Stimulated activated naive B cell treated with anti-CD40 and anti-IgM and Interleukin-4, amounts not matched to agents 10 μg/mL and 1 μg/mL and 100 μg/mL, for 72 hours (primary cell): ENCODE measurements around the gene ARHGAP15.
A peak's percentile ranks its signal among the peaks of the same experiment; 100 is the strongest.
"Not testable (repeated sequence)": the region's sequence is repeated elsewhere in the genome, so short reads cannot be mapped to it uniquely, and the experiment has no call there.

ENCODE experiments used
- ATAC-seq, 2 donors: fragments of 150-1000 bp; cut with Tn5 transposase; replicated peaks; 2 replicates each; pipeline ENCODE4 v1.10.0; 2021; ENCODE audit warnings: moderate library complexity in 1 of 2
- DNase-seq: peaks from one replicate; pipeline ENCODE4 v3.0.0; 2021
- H3K27ac Mint-ChIP-seq: one replicate; pipeline ENCODE4 v1.8.0; 2022; ENCODE audit warnings: mild to moderate bottlenecking, mixed read lengths
- H3K27me3 Mint-ChIP-seq, 2 donors: one replicate each; pipeline ENCODE4 v1.8.0; 2022; ENCODE audit warnings: mixed read lengths in 2 of 2
- H3K36me3 Mint-ChIP-seq, 2 donors: one replicate each; pipeline ENCODE4 v1.8.0; 2022; ENCODE audit warnings: mixed read lengths in 2 of 2, mild to moderate bottlenecking in 1 of 2
- H3K4me1 Mint-ChIP-seq, 2 donors: one replicate each; pipeline ENCODE4 v1.8.0; 2022; ENCODE audit warnings: mixed read lengths in 2 of 2, mild to moderate bottlenecking in 1 of 2
- H3K4me3 Mint-ChIP-seq, 2 donors: one replicate each; pipeline ENCODE4 v1.8.0; 2022; ENCODE audit warnings: mild to moderate bottlenecking in 2 of 2, mixed read lengths in 2 of 2, moderate library complexity in 1 of 2
- H3K9me3 Mint-ChIP-seq, 2 donors: one replicate each; pipeline ENCODE4 v1.8.0; 2022; ENCODE audit warnings: mixed read lengths in 2 of 2, mild to moderate bottlenecking in 1 of 2

ARHGAP15 gene

DNA sequence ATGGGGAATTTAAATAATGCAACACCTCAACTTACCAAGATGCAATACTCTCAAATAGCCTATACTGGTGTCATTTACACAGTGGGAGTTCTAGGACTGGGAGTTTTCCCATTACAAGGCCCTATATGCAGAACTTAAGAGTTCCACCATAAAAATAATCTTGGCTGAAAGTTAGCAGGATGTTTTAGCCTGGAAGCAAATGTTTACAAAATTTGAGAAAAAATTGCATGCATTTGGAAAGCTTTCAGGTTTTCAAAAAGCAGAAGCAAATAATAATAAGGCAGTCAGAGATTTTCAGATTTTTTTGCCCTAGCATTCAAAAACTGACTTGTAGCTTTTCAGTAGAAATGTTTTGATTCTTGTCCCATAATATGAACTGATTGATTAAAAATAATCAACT, 397.3 kb downstream of the ARHGAP15 start:
- no peaks in the 10 kb centered on the region for H3K27me3 Mint-ChIP-seq
- ATAC-seq, result no peak
- H3K27ac Mint-ChIP-seq, result no peak overlapping the region
- H3K4me1 Mint-ChIP-seq, result peaks cover 8 to 15% of the 10 kb centered on the region in 2 donors
- peaks cover 0 to 2% of the 10 kb centered on the region in 2 donors for H3K9me3 Mint-ChIP-seq
- H3K36me3 Mint-ChIP-seq, result peaks cover 18 to 37% of the 10 kb centered on the region in 2 donors
- no peak for DNase-seq
- H3K4me3 Mint-ChIP-seq, result no peak overlapping the region

DNA sequence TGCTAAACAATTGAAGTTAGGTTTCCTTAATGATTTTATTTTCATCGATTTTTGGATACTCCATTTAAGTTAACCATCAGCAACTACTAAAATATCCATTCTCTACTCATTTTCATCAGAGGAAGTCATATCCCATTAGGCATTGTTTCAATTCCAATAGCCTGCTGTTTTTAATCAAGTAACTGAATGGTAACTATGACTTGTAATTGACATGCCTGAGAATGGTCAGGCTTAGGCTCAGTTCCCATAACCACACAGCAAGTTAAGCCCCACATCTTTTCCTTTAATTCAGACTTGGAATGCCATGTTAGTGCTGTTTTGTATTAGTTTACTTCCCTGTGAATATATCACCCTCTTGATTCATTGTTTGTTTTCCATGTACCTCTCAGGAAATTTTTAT, 398.8 kb downstream of the ARHGAP15 start:
- ATAC-seq (no peak), DNase-seq (no peak)
- Mint-ChIP-seq H3K27me3 (no peaks in the 10 kb centered on the region), H3K4me1 (peaks cover 8 to 15% of the 10 kb centered on the region in 2 donors), H3K27ac (no peak overlapping the region), H3K9me3 (peaks cover 0 to 2% of the 10 kb centered on the region in 2 donors), H3K36me3 (peaks cover 20 to 27% of the 10 kb centered on the region in 2 donors), H3K4me3 (no peak overlapping the region)

DNA sequence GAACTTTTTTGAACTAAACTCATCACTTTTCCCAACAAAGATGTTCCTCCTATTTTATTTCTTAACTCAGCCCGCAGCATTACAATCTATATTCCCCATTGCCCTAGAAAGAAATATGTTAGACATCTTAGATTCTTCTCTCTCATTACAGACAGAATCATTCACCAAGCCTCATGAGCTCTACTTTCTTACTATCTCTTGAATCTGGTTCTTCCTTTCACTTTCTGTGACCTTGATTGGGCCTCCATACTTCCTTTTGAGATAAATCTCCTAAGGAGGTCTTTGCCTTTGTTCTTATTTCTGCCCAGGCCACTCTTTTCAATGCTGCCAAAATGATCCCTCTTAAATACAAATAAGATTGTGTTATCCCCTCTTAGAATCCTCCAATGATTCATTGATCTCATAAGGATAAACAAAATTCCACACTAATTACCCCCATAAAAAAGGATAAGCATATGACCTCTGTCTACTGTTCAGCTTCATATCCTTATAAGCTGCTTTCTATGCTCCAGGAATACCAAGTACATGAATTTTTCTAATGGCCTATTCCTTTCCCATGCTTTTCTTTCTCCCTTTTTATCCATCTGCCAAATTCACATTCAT, 400.0 kb downstream of the ARHGAP15 start:
- ATAC-seq (no peak), DNase-seq (no peak)
- Mint-ChIP-seq H3K27me3 (no peaks in the 10 kb centered on the region), H3K4me3 (no peak overlapping the region), H3K9me3 (peaks cover 0 to 3% of the 10 kb centered on the region in 2 donors), H3K36me3 (peaks cover 29 to 35% of the 10 kb centered on the region in 2 donors), H3K27ac (peak overlapping the region; percentile 6), H3K4me1 (peaks cover 8 to 15% of the 10 kb centered on the region in 2 donors)

DNA sequence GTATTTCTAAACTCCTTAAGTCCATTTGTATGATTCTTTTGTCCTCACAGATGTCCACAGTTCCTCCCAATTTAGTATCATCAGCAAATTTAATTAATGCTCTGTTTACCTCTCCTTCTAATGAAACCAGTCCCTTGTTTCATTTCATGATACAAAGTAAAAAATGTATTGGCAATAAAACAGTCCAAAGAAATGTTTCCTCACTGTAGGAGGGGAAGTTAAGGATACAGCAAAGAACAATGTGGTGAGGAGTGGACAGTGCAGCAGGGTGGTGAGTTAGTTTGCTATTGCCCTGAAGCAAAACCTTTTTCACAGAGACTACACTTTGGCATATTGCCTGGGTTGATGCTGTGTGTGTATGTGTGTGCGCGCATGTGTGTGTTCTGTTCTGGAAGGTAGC, 401.5 kb downstream of the ARHGAP15 start:
- Mint-ChIP-seq H3K27ac (no peak overlapping the region), H3K4me1 (peaks cover 5 to 10% of the 10 kb centered on the region in 2 donors), H3K27me3 (no peaks in the 10 kb centered on the region), H3K4me3 (no peak overlapping the region), H3K9me3 (peaks cover 0 to 3% of the 10 kb centered on the region in 2 donors), H3K36me3 (peaks cover 30 to 43% of the 10 kb centered on the region in 2 donors)
- ATAC-seq (no peak), DNase-seq (no peak)

DNA sequence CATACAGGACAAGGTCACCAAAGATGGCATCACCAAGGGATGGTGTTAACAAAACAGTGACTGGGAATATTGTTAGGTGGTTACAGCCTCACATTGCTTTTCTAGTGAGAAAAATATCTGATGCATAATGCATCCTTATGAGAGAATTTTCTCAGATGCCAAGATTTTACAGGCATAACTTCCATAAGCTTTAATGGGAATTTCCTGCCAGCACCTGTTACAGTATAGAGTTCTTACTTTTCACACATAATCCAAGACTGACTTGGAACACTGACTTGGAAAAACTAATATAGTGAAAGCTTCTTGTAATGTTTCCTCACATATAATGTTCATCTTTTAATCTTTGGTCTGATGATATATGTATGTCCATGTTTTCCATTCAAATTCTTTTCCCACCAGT, 402.8 kb downstream of the ARHGAP15 start:
- peaks cover 36 to 54% of the 10 kb centered on the region in 2 donors for H3K36me3 Mint-ChIP-seq
- ATAC-seq (no peak), DNase-seq (no peak)
- H3K4me3 Mint-ChIP-seq, result no peak overlapping the region
- no peaks in the 10 kb centered on the region for H3K27me3 Mint-ChIP-seq
- peaks cover 3 to 5% of the 10 kb centered on the region in 2 donors for H3K9me3 Mint-ChIP-seq
- H3K4me1 Mint-ChIP-seq, result peaks cover 5 to 9% of the 10 kb centered on the region in 2 donors
- H3K27ac Mint-ChIP-seq, result no peak overlapping the region

DNA sequence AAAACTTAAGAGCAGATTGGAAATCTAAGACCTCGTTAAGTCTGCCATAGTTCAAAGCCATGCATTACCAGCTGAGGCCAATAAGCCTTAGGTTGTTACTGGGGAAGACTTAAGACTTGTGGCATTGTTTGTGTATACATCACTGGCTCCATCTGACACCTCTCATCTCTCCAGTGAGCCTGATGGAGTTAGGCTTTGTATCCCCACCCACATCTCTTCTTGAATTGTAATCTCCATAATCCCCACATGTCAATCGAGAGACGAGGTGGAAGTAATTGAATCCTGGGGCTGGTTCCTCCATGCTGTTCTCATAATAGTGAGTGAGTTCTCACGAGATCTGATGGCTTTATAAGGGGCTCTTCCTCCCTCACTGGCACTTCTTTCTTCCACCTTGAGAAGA, 404.6 kb downstream of the ARHGAP15 start:
- DNase-seq (no peak), ATAC-seq (no peak)
- Mint-ChIP-seq H3K9me3 (peaks cover 3 to 5% of the 10 kb centered on the region in 2 donors), H3K27me3 (no peaks in the 10 kb centered on the region), H3K36me3 (peaks cover 36 to 61% of the 10 kb centered on the region in 2 donors), H3K4me1 (peaks cover 5 to 7% of the 10 kb centered on the region in 2 donors), H3K27ac (no peak overlapping the region), H3K4me3 (no peak overlapping the region)

DNA sequence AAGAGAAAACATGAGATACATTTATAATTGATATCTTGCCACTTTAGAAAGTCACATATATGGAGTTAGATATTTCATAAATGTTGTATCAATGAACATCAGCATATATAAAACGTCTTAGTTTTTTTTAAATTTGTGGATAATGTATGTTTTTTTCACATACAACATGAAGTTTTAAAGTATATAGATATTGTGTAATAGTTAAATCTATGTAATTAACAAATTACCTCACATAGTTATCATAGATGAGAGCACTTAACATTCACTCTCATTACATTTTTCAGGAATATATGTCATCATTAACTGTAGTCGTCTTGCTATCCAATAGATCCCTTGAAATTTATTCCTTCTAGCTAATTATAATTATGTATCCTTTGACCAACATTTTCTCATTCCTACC, 406.6 kb downstream of the ARHGAP15 start:
- Mint-ChIP-seq H3K4me3 (no peak overlapping the region), H3K4me1 (peaks cover 0 to 7% of the 10 kb centered on the region in 2 donors), H3K27ac (no peak overlapping the region), H3K9me3 (peaks cover 6 to 9% of the 10 kb centered on the region in 2 donors), H3K27me3 (no peaks in the 10 kb centered on the region), H3K36me3 (peaks cover 35 to 58% of the 10 kb centered on the region in 2 donors)
- DNase-seq (no peak), ATAC-seq (no peak)

DNA sequence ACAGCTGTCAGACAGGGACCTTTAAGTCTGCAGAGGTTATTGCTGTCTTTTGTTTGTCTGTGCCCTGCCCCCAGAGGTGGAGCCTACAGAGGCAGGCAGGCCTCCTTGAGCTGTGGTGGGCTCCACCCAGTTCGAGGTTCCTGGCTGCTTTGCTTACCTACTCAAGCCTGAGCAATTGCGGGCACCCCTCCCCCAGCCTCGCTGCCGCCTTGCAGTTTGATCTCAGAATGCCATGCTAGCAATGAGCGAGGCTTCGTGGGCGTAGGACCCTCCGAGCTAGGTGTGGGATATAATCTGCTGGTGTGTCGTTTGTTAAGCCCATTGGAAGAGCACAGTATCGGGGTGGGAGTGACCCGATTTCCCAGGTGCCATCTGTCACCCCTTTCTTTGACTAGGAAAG, 412.7 kb downstream of the ARHGAP15 start:
- not testable (repeated sequence) for H3K9me3 Mint-ChIP-seq, H3K4me3 Mint-ChIP-seq, H3K27me3 Mint-ChIP-seq, ATAC-seq, H3K27ac Mint-ChIP-seq, DNase-seq
- peaks cover 4 to 10% of the 10 kb centered on the region in 2 donors for H3K4me1 Mint-ChIP-seq
- H3K36me3 Mint-ChIP-seq, result peaks cover 31 to 50% of the 10 kb centered on the region in 2 donors

DNA sequence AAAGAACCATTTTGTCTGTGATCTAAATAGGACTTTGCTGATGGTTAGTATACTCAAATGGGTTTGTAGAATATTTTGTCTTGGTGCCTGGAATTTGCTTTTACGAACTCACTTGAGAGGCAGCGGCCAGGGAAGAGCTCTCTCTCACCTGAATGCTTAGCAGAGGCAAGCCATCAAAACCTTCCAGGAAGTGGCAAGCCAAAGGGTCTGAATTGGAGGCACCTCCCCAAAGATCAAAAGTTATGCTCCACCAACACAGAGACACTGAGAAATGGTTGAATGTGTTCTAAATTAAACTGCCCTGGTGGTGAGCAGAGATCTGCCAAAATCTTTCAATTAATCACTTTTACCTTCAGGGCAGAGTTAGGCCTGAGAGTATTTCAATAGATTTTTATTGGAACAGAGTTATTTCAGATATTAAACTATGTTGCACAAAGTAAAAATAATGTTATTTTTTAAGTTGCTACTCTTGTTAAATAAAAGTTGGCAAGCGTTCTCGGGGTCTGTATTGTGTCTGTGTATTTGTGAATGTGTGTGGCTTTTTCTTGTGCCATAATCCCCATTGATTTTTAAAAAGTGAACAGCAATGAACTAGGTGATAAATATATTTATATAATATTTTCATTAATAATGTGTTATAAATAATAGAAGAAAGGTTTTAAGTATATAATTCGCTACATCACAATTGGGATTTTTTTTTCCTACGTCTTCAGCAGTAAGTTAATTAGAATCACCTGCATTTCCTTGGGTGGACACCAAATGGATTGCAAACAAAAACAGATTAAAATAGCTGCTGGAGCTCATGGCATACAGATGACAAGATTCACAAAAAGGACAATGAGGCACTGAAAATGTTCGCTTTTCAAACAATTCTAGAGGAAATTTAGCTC, 416.1 kb downstream of the ARHGAP15 start:
- ATAC-seq (no peak), DNase-seq (no peak)
- Mint-ChIP-seq H3K27me3 (no peaks in the 10 kb centered on the region), H3K36me3 (peaks cover 29 to 37% of the 10 kb centered on the region in 2 donors), H3K4me3 (no peak overlapping the region), H3K4me1 (peaks cover 5 to 8% of the 10 kb centered on the region in 2 donors), H3K9me3 (peaks cover 0 to 6% of the 10 kb centered on the region in 2 donors), H3K27ac (no peak overlapping the region)

DNA sequence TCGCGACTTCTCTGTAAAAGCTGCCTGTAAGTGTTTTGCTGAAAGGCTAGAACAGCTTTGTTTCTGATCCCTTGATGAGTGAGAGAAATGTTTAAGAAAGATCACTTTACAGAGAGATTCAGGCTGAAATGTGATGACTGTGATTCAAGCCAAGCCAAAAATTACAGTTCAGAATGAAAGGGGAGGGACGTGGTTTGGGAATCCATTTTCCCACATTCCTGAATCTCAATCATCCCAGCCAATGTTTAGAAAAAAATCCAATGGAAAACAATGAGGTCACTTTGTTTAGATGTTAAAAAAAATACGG, 416.7 kb downstream of the ARHGAP15 start:
- DNase-seq (no peak), ATAC-seq (no peak)
- no peak overlapping the region for H3K27ac Mint-ChIP-seq
- H3K27me3 Mint-ChIP-seq, result no peaks in the 10 kb centered on the region
- peaks cover 2 to 8% of the 10 kb centered on the region in 2 donors for H3K4me1 Mint-ChIP-seq
- H3K9me3 Mint-ChIP-seq, result peaks cover 0 to 3% of the 10 kb centered on the region in 2 donors
- no peak overlapping the region for H3K4me3 Mint-ChIP-seq
- H3K36me3 Mint-ChIP-seq, result peaks cover 24 to 32% of the 10 kb centered on the region in 2 donors

DNA sequence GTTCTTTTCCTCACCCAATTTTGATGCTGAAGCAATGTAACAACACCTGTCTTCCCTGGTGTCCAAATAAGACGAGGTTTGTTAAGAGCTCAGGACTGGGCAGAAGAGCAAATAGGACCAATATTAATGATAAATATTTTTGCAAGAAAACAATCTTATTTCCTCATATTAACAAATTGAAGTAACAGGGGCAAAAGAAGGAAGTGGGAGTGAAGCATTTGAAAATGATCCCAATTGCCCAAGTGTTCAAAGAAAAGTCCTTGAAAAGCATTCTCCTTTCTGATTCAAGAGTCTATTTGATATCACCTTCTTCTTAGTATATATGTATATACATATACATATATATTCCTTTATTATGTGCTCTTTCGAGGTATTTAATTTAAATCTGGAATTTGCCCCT, 418.8 kb downstream of the ARHGAP15 start:
- Mint-ChIP-seq H3K9me3 (no peaks in the 10 kb centered on the region), H3K4me3 (no peak overlapping the region)

DNA sequence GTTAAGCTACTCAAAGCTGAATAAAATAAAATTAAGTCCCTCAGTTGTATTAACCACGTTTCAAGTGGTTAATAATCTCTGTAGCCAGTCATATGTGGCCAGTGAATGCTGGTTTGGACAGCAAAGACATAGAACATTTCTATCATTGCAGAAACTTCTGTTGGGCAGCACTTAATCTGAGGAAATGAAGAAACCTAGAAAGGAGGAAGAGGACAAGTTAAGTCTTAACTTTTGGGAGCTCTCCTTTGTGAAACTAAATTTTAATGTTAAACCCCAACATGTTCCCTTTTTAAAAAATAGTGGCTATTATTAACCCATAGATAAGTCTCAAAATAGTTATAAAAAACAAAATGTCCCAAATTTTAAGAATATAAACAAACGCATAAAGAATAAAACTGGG, 421.3 kb downstream of the ARHGAP15 start:
- Mint-ChIP-seq H3K4me1 (peaks cover 0 to 4% of the 10 kb centered on the region in 2 donors), H3K27ac (no peak overlapping the region), H3K27me3 (no peaks in the 10 kb centered on the region), H3K4me3 (no peak overlapping the region), H3K9me3 (no peaks in the 10 kb centered on the region), H3K36me3 (peaks cover 11 to 12% of the 10 kb centered on the region in 2 donors)
- ATAC-seq (no peak), DNase-seq (no peak)

More for the DNA sequence above, 418.8 kb downstream of the ARHGAP15 start:
- no peak for DNase-seq
- no peak overlapping the region for H3K27ac Mint-ChIP-seq
- ATAC-seq, result no peak
- H3K4me1 Mint-ChIP-seq, result peaks cover 0 to 8% of the 10 kb centered on the region in 2 donors
- no peaks in the 10 kb centered on the region for H3K27me3 Mint-ChIP-seq
- peaks cover 15 to 20% of the 10 kb centered on the region in 2 donors for H3K36me3 Mint-ChIP-seq

DNA sequence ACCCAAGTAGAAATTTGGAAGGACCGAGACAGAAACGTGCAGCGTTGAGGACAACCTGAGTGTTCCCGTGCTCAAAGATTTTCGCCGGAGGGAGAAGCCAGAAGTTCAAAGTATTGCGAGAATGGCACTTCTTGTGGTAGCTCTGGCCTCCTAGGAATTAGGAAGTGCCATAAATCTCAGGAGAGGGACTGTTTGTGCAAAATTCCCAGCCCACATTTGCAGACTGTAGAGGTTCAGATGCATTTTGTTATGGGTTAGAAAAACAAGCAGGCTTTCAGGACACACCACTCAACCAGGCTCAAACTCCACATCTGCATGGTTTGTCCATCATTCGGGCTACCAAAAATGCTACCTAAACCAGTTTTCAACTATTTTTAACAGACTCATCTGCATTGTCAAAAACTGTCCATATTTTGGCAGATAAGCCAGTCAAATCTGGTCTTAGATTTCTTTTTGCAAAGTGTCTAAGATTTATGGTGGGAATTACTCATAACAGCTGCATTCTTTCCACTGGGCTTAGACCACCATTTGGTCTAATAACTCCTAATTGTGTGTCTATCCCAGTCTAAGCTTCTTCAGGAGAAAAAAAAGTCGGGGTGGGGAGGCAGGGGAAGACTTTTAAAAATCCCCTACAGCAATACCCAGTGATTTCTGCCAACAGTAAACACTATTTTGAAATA, 422.9 kb downstream of the ARHGAP15 start:
- Mint-ChIP-seq H3K36me3 (peaks cover 13 to 22% of the 10 kb centered on the region in 2 donors), H3K4me3 (no peak overlapping the region), H3K27ac (no peak overlapping the region), H3K9me3 (no peaks in the 10 kb centered on the region), H3K4me1 (peaks cover 0 to 4% of the 10 kb centered on the region in 2 donors), H3K27me3 (no peaks in the 10 kb centered on the region)
- DNase-seq, result no peak
- ATAC-seq, result no peak

DNA sequence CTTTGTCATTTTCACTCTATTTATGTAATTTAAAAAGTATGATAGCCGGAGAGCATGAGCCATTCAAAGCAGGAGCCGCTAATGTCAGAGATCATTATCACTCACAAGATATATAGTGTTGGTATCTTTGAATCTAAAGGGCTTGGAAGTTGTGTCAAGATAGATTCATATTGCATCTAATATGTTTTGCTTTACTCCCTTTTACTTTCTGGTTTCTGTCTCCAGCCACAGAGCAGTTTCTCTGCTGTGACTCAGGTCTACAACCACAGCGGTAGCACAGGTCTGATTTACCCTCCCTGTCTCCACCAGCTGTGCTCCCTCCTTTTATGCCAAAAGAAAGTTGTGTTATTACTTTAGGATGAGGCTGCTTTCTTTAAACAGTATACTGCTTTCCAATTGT, 424.0 kb downstream of the ARHGAP15 start:
- no peaks in the 10 kb centered on the region for H3K9me3 Mint-ChIP-seq
- ATAC-seq (no peak), DNase-seq (no peak)
- no peak overlapping the region for H3K4me3 Mint-ChIP-seq
- H3K4me1 Mint-ChIP-seq, result no peaks in the 10 kb centered on the region
- no peak overlapping the region for H3K27ac Mint-ChIP-seq
- H3K36me3 Mint-ChIP-seq, result peaks cover 20 to 29% of the 10 kb centered on the region in 2 donors
- H3K27me3 Mint-ChIP-seq, result no peaks in the 10 kb centered on the region
